OCI-LY1 (cell line): ENCODE data around the gene POU3F3.

Experiments
- H2AFZ ChIP-seq: fragments of 200-600 bp; sonication (generic), shearing (Covaris generic); 2 replicates; pipeline ENCODE4 v1.6.0; 2014; ENCODE audit warnings: antibody characterized with exemption, mild to moderate bottlenecking, low read length
- H3F3A ChIP-seq: fragments of 200-600 bp; sonication (generic), shearing (Covaris generic); 2 replicates; pipeline ENCODE4 v1.6.0; 2014; ENCODE audit warnings: mild to moderate bottlenecking, antibody characterized with exemption, low read length, moderate library complexity; ENCODE audit not compliant: insufficient read depth
- H3K27ac ChIP-seq: fragments of 200-600 bp; sonication (generic); 2 replicates; pipeline ENCODE4 v1.5.1; 2014; ENCODE audit warnings: low read length, mixed run types, mild to moderate bottlenecking, low read depth; ENCODE audit not compliant: poor library complexity, severe bottlenecking
- H3K27me3 ChIP-seq: fragments of 200-600 bp; sonication (generic); 2 replicates; pipeline ENCODE4 v1.6.0; 2014; ENCODE audit warnings: antibody characterized with exemption, mild to moderate bottlenecking, low read length, moderate library complexity; ENCODE audit not compliant: insufficient read depth
- H3K36me3 ChIP-seq: fragments of 200-600 bp; sonication (generic); 2 replicates; pipeline ENCODE4 v1.6.1; 2014; ENCODE audit warnings: mild to moderate bottlenecking, antibody characterized with exemption, low read length, moderate library complexity, mixed read lengths; ENCODE audit not compliant: insufficient read depth
- H3K4me1 ChIP-seq: fragments of 200-600 bp; sonication (generic); 2 replicates; pipeline ENCODE4 v1.5.1; 2014; ENCODE audit warnings: mild to moderate bottlenecking, low read length, moderate library complexity; ENCODE audit not compliant: insufficient read depth, severe bottlenecking
- H3K4me2 ChIP-seq: fragments of 200-600 bp; sonication (generic), shearing (Covaris generic); 2 replicates; pipeline ENCODE4 v1.6.1; 2014; ENCODE audit warnings: low read length
- H3K4me3 ChIP-seq: fragments of 200-600 bp; sonication (generic); 2 replicates; pipeline ENCODE4 v1.5.1; 2014; ENCODE audit warnings: low read length, low read depth, mild to moderate bottlenecking, mixed read lengths; ENCODE audit not compliant: poor library complexity, severe bottlenecking
- H3K79me2 ChIP-seq: fragments of 200-600 bp; shearing (Covaris generic); 2 replicates; pipeline ENCODE4 v1.6.1; 2016; ENCODE audit warnings: mixed run types, low read length, mixed read lengths; ENCODE audit not compliant: insufficient read depth
- H3K9ac ChIP-seq: fragments of 200-600 bp; sonication (generic), shearing (Covaris generic); 2 replicates; pipeline ENCODE4 v1.6.1; 2014; ENCODE audit warnings: mild to moderate bottlenecking, low read length, mixed read lengths
- H3K9me2 ChIP-seq: fragments of 200-600 bp; sonication (generic), shearing (Covaris generic); 2 replicates; pipeline ENCODE4 v1.6.1; 2014; ENCODE audit warnings: low read depth, mild to moderate bottlenecking, low read length, mixed read lengths
- H3K9me3 ChIP-seq: fragments of 200-600 bp; shearing (Covaris generic); 2 replicates; pipeline ENCODE4 v1.6.1; 2014; ENCODE audit warnings: low read length, mixed read lengths
- H4K20me1 ChIP-seq: fragments of 200-600 bp; sonication (generic), shearing (Covaris generic); 2 replicates; pipeline ENCODE4 v1.6.0; 2016; ENCODE audit warnings: mild to moderate bottlenecking, low read length; ENCODE audit not compliant: insufficient read depth
- EZH2 ChIP-seq: fragments of 200-600 bp; sonication (generic), shearing (Covaris generic); IDR thresholded peaks from 2 replicates; pipeline ENCODE4 v1.8.0; 2017; ENCODE audit warnings: borderline replicate concordance, mixed run types, mild to moderate bottlenecking, antibody characterized with exemption, low read length, moderate library complexity, mixed read lengths
- TF ChIP-seq, protein P1 (sequence below): fragments of 200-600 bp; sonication (generic), shearing (Covaris generic); IDR thresholded peaks from 2 replicates; pipeline ENCODE4 v1.5.1; 2017; ENCODE audit warnings: mild to moderate bottlenecking, antibody characterized with exemption, low read length, moderate library complexity, mixed read lengths

Gene POU3F3

GRCh38 chr2:104880076-104880475 is 26.2 kb downstream of the POU3F3 start:
- Histone ChIP-seq H3K79me2 (no peaks in the 10 kb centered on the region), H3K4me2 (no peak overlapping the region), H3K9me3 (no peaks in the 10 kb centered on the region), H3K36me3 (no peaks in the 10 kb centered on the region), H3K9ac (no peak overlapping the region), H3K27me3 (0 out of 2 replicates have a peak, but pooled peaks cover 3% of the 10 kb centered on the region), H3K27ac (no peak overlapping the region), H3K9me2 (no peaks in the 10 kb centered on the region), H3F3A (no peaks in the 10 kb centered on the region), H2AFZ (no peak overlapping the region), H3K4me1 (no peaks in the 10 kb centered on the region), H4K20me1 (no peaks in the 10 kb centered on the region), H3K4me3 (no peak overlapping the region)
- TF ChIP-seq, protein P1, sequence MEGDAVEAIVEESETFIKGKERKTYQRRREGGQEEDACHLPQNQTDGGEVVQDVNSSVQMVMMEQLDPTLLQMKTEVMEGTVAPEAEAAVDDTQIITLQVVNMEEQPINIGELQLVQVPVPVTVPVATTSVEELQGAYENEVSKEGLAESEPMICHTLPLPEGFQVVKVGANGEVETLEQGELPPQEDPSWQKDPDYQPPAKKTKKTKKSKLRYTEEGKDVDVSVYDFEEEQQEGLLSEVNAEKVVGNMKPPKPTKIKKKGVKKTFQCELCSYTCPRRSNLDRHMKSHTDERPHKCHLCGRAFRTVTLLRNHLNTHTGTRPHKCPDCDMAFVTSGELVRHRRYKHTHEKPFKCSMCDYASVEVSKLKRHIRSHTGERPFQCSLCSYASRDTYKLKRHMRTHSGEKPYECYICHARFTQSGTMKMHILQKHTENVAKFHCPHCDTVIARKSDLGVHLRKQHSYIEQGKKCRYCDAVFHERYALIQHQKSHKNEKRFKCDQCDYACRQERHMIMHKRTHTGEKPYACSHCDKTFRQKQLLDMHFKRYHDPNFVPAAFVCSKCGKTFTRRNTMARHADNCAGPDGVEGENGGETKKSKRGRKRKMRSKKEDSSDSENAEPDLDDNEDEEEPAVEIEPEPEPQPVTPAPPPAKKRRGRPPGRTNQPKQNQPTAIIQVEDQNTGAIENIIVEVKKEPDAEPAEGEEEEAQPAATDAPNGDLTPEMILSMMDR, result no peak
- no peak for TF ChIP-seq EZH2

GRCh38 chr2:104883357-104883756 is 29.4 kb downstream of the POU3F3 start:
- no peaks in the 10 kb centered on the region for H3K4me1 ChIP-seq
- no peak for TF ChIP-seq EZH2
- TF ChIP-seq, protein P1, result no peak
- no peak overlapping the region for H3K9ac ChIP-seq
- H3K27ac ChIP-seq, result no peak overlapping the region
- no peaks in the 10 kb centered on the region for H3K36me3 ChIP-seq
- H2AFZ ChIP-seq, result no peak overlapping the region
- no peaks in the 10 kb centered on the region for H3K9me3 ChIP-seq
- no peaks in the 10 kb centered on the region for H4K20me1 ChIP-seq
- no peak overlapping the region for H3K4me3 ChIP-seq
- H3K79me2 ChIP-seq, result no peaks in the 10 kb centered on the region
- H3F3A ChIP-seq, result no peaks in the 10 kb centered on the region
- H3K9me2 ChIP-seq, result no peaks in the 10 kb centered on the region
- H3K27me3 ChIP-seq, result 0 out of 2 replicates have a peak, but pooled peaks cover 3% of the 10 kb centered on the region
- H3K4me2 ChIP-seq, result no peak overlapping the region

GRCh38 chr2:104885119-104885782 is 31.3 kb downstream of the POU3F3 start:
- Histone ChIP-seq H4K20me1 (no peaks in the 10 kb centered on the region), H3K27ac (no peak overlapping the region), H3K9me3 (no peaks in the 10 kb centered on the region), H3K9me2 (no peaks in the 10 kb centered on the region), H3K36me3 (no peaks in the 10 kb centered on the region), H3K4me1 (peaks cover 4% of the 10 kb centered on the region), H3K27me3 (peaks cover 3% of the 10 kb centered on the region; the same call in 1 of the 2 replicates), H3K79me2 (no peaks in the 10 kb centered on the region), H3K4me2 (no peak overlapping the region), H2AFZ (no peak overlapping the region), H3F3A (no peaks in the 10 kb centered on the region), H3K4me3 (no peak overlapping the region), H3K9ac (no peak overlapping the region)
- no peak for TF ChIP-seq EZH2
- TF ChIP-seq, protein P1, result no peak
